Body of pancreas (tissue), 4 donors: ENCODE results near the gene ZNF180. TPM values are rescaled to one million over a fixed set of nuclear protein-coding genes. Genes with fewer than 3 reads are reported as not detected.
A peak's percentile ranks its signal among the peaks of the same experiment; 100 is the strongest.
"Not testable (repeated sequence)": the region's sequence is repeated elsewhere in the genome, so short reads cannot be mapped to it uniquely, and the experiment has no call there.

ENCODE experiments used
- ATAC-seq: fragments of 150-250 bp; one replicate; pipeline ENCODE4 v1.9.1; 2016
- DNase-seq, 4 donors: peaks; one replicate each; pipeline ENCODE4 v3.0.0-alpha.2; 2019
- H3K27ac ChIP-seq, 4 donors: fragments of 200-600 bp; sonication (generic); 1 replicate in 3 of 4; 2 replicates in 1 of 4; pipeline versions ENCODE4 v1.5.1 to v1.6.1; 2016 to 2019; ENCODE audit warnings: mild to moderate bottlenecking in 1 of 4, mixed read lengths in 1 of 4, moderate library complexity in 1 of 4
- H3K27me3 ChIP-seq, 2 donors: fragments of 200-600 bp; sonication (generic); one replicate each; pipeline ENCODE4 v1.6.0; 2016; ENCODE audit warnings: mild to moderate bottlenecking in 1 of 2
- H3K36me3 ChIP-seq, 2 donors: fragments of 200-600 bp; sonication (generic); replicated peaks in 1 of 2; 2 replicates each; pipeline ENCODE4 v1.5.1; 2016; ENCODE audit warnings: low read depth in 2 of 2; ENCODE audit not compliant: insufficient read depth in 1 of 2
- H3K4me1 ChIP-seq: fragments of 200-600 bp; sonication (generic); one replicate; pipeline ENCODE4 v1.6.0; 2016
- H3K4me3 ChIP-seq, 2 donors: fragments of 200-600 bp; sonication (generic); 1 replicate in 1 of 2; 2 replicates in 1 of 2; pipeline ENCODE4 v1.5.1; 2016 to 2019
- H3K9me3 ChIP-seq, 3 donors: fragments of 200-600 bp; sonication (generic); 1 replicate in 2 of 3; 2 replicates in 1 of 3; pipeline ENCODE4 v1.5.1; 2016
- CTCF ChIP-seq, 7 experiments: fragments of 450-650 bp in 4 of 7; fragments of 200-600 bp in 3 of 7; sonication (generic) in 3 of 7; IDR thresholded peaks; one replicate each; pipeline ENCODE4 v1.5.1; 2016 to 2019; ENCODE audit warnings: antibody characterized with exemption in 7 of 7
- POLR2A ChIP-seq, 3 donors: fragments of 450-650 bp; IDR thresholded peaks; one replicate each; pipeline ENCODE4 v1.6.1; 2016; ENCODE audit warnings: antibody characterized with exemption in 3 of 3, mild to moderate bottlenecking in 2 of 3
- WGBS, 2 donors: methylation state at CpG; one replicate each; pipeline ENCODE4 v1.1.5; 2017; 5-methylcytosine and 5-hydroxymethylcytosine counted together
- intact Hi-C: fragments of 100-400 bp; cut with DNase I; formaldehyde crosslinking; loops from one replicate; pipeline ENCODE4 v1.15.1; 2023
- total RNA-seq, 2 donors: library from RNA; depleted of rRNA; stranded (reverse); fragments of >200 nt; gene quantifications; one replicate each; pipeline ENCODE4 v1.1.0, GENCODE V29; 2016

ZNF180 gene
- total RNA-seq, 2 donors from 2014 or later = 2.6 to 12.2 TPM

- no peaks in the 10 kb centered on the region for H3K4me1 ChIP-seq
- no peak overlapping the region for H3K4me3 ChIP-seq
- DNase-seq (no peak), ATAC-seq (no peak)
- no peaks in the 10 kb centered on the region for H3K27me3 ChIP-seq
- intact Hi-C loops = no loop called here
- TF ChIP-seq POLR2A (IDR thresholded peaks at IDR 0.05) = no peak
- TF ChIP-seq CTCF (IDR thresholded peaks at IDR 0.05) = no peak
- H3K9me3 ChIP-seq = peaks cover 0 to 95% (median 21%) of the 10 kb centered on the region in 3 donors
- no peak overlapping the region for H3K27ac ChIP-seq
- H3K36me3 ChIP-seq = peaks cover 30 to 34% of the 10 kb centered on the region in 2 donors
- WGBS, 2 donors = 93 to 94% methylated on average over 7 of the region's 7 CpGs
Observed at GRCh38 chr19:44476559-44477408, 23.5 kb downstream of the ZNF180 start.

- H3K9me3 ChIP-seq = peaks cover 0 to 61% (median 4%) of the 10 kb centered on the region in 3 donors
- H3K27ac ChIP-seq, H3K4me1 ChIP-seq, ATAC-seq, DNase-seq, H3K4me3 ChIP-seq, H3K27me3 ChIP-seq, H3K36me3 ChIP-seq, intact Hi-C loops: not testable (repeated sequence)
- 57 to 80% methylated on average over 5 of the region's 5 CpGs for WGBS, 2 donors
Observed at GRCh38 chr19:44468730-44469129, 31.6 kb downstream of the ZNF180 start.

GRCh38 chr19:44462600-44463286 is 37.6 kb downstream of the ZNF180 start:
- H3K4me1 ChIP-seq, ATAC-seq, H3K27me3 ChIP-seq, H3K36me3 ChIP-seq, H3K27ac ChIP-seq, H3K4me3 ChIP-seq, intact Hi-C loops, DNase-seq: not testable (repeated sequence)
- WGBS, 2 donors = 28 to 38% methylated on average over 3 of the region's 3 CpGs
- peaks cover 0 to 16% (median 0%) of the 10 kb centered on the region in 3 donors for H3K9me3 ChIP-seq

- ATAC-seq, H3K4me1 ChIP-seq, H3K36me3 ChIP-seq, intact Hi-C loops, H3K27me3 ChIP-seq, H3K4me3 ChIP-seq, H3K27ac ChIP-seq: not testable (repeated sequence)
- WGBS, 2 donors = 68 to 88% methylated on average over 3 to 5 of the region's 13 CpGs
- DNase-seq = peak in 1 of 4 donors; percentile 13
- peaks cover 0 to 24% (median 0%) of the 10 kb centered on the region in 3 donors for H3K9me3 ChIP-seq
Observed at GRCh38 chr19:44456016-44456415, 44.3 kb downstream of the ZNF180 start.

GRCh38 chr19:44455100-44455499 is 45.2 kb downstream of the ZNF180 start:
- intact Hi-C loops = no loop called here
- TF ChIP-seq CTCF (IDR thresholded peaks at IDR 0.05) = no peak
- no peak for TF ChIP-seq POLR2A (IDR thresholded peaks at IDR 0.05)
- Histone ChIP-seq H3K9me3 (peaks cover 0 to 24% (median 0%) of the 10 kb centered on the region in 3 donors), H3K36me3 (no peaks in the 10 kb centered on the region), H3K27ac (no peak overlapping the region), H3K4me1 (no peaks in the 10 kb centered on the region), H3K4me3 (no peak overlapping the region), H3K27me3 (no peaks in the 10 kb centered on the region)
- no peak for DNase-seq
- WGBS, 2 donors = 66 to 67% methylated on average over 4 of the region's 4 CpGs
- no peak for ATAC-seq

- peaks cover 0 to 24% (median 0%) of the 10 kb centered on the region in 3 donors for H3K9me3 ChIP-seq
- H3K27me3 ChIP-seq = no peaks in the 10 kb centered on the region
- H3K36me3 ChIP-seq = no peaks in the 10 kb centered on the region
- DNase-seq (no peak), ATAC-seq (no peak)
- WGBS, 2 donors = 80 to 87% methylated on average over 4 of the region's 4 CpGs
- no peak for TF ChIP-seq POLR2A (IDR thresholded peaks at IDR 0.05)
- TF ChIP-seq CTCF (IDR thresholded peaks at IDR 0.05) = no peak
- no peak overlapping the region for H3K27ac ChIP-seq
- intact Hi-C loops = no loop called here
- H3K4me1 ChIP-seq = peaks cover 6% of the 10 kb centered on the region
- H3K4me3 ChIP-seq = no peak overlapping the region
Observed at GRCh38 chr19:44452367-44452766, 48.0 kb downstream of the ZNF180 start.
